HEK293 (cell line): Measurements from ENCODE around the gene LRP1.

Experiments
- CTCF ChIA-PET: fragments of 350-600 bp; formaldehyde crosslinking; extraction: SDS; loops from one replicate; lab custom pipeline; 2021; ENCODE audit warnings: antibody characterized with exemption; lab: Yijun Ruan, JAX
- POLR2A ChIA-PET: fragments of 300-600 bp; formaldehyde crosslinking; extraction: SDS; loops from one replicate; lab custom pipeline; 2020; ENCODE audit warnings: antibody characterized with exemption, inconsistent platforms; lab: Yijun Ruan, JAX
- H3K27ac ChIP-seq: fragments of 200-500 bp; sonication (Bioruptor generic); 2 replicates; pipeline ENCODE4 v1.5.1; 2014; ENCODE audit warnings: low read depth, low read length, control low read depth, inconsistent platforms; ENCODE audit errors: extremely low read depth
- H3K36me3 ChIP-seq, 2 experiments: fragments of 200-500 bp in 1 of 2; sonication (Bioruptor generic) in 1 of 2; 1 replicate in 1 of 2; 2 replicates in 1 of 2; pipeline ENCODE4 v1.5.1; 2014 to 2017; ENCODE audit warnings: inconsistent platforms in 2 of 2, low read length in 2 of 2; ENCODE audit not compliant: control insufficient read depth in 2 of 2, insufficient read depth in 1 of 2
- H3K4me1 ChIP-seq: fragments of 200-500 bp; sonication (Bioruptor generic); 2 replicates; pipeline ENCODE4 v1.5.1; 2014; ENCODE audit warnings: mild to moderate bottlenecking, low read length, inconsistent platforms; ENCODE audit not compliant: control insufficient read depth, insufficient read depth
- H3K4me3 ChIP-seq: 2 replicates; pipeline ENCODE4 v1.5.1; 2011; ENCODE audit warnings: low read depth, mild to moderate bottlenecking, control low read depth, low read length, moderate library complexity
- H3K9me3 ChIP-seq: fragments of 200-500 bp; sonication (Bioruptor generic); 2 replicates; pipeline ENCODE4 v1.5.1; 2014; ENCODE audit warnings: low read depth, low read length, inconsistent platforms; ENCODE audit not compliant: control insufficient read depth, insufficient read depth
- GLI4 ChIP-seq: fragments of 450-650 bp; formaldehyde crosslinking; IDR thresholded peaks from 2 replicates; pipeline ENCODE4 v1.5.1; 2016; ENCODE audit warnings: missing biosample characterization, missing genetic modification characterization
- INSM2 ChIP-seq: fragments of 450-650 bp; formaldehyde crosslinking; IDR thresholded peaks from 2 replicates; pipeline ENCODE4 v1.5.1; 2016; ENCODE audit warnings: missing biosample characterization, missing genetic modification characterization
- KLF1 ChIP-seq: fragments of 450-650 bp; formaldehyde crosslinking; IDR thresholded peaks from 2 replicates; pipeline ENCODE4 v1.5.1; 2016; ENCODE audit warnings: missing biosample characterization, missing genetic modification characterization
- KLF16 ChIP-seq: fragments of 450-650 bp; formaldehyde crosslinking; IDR thresholded peaks from 2 replicates; pipeline ENCODE4 v1.5.1; 2017; ENCODE audit warnings: missing biosample characterization, missing genetic modification characterization
- PRDM6 ChIP-seq: fragments of 450-650 bp; formaldehyde crosslinking; IDR thresholded peaks from 2 replicates; pipeline ENCODE4 v1.5.1; 2017; ENCODE audit warnings: missing biosample characterization, missing genetic modification characterization
- RBAK ChIP-seq: fragments of 450-650 bp; formaldehyde crosslinking; IDR thresholded peaks from 2 replicates; pipeline ENCODE4 v1.5.1; 2016; ENCODE audit warnings: missing biosample characterization, missing genetic modification characterization
- WT1 ChIP-seq: fragments of 450-650 bp; formaldehyde crosslinking; IDR thresholded peaks from 2 replicates; pipeline ENCODE4 v1.5.1; 2016; ENCODE audit warnings: missing biosample characterization, missing genetic modification characterization
- ZNF274 ChIP-seq, 2 experiments: fragments of 200-500 bp in 1 of 2; fragments of 450-650 bp in 1 of 2; sonication (Bioruptor generic) in 1 of 2; formaldehyde crosslinking in 1 of 2; IDR thresholded peaks; 2 replicates each; pipeline versions ENCODE4 v1.5.1 to v1.6.1; 2014 to 2016; ENCODE audit warnings: borderline replicate concordance in 1 of 2, inconsistent platforms in 1 of 2, low read length in 1 of 2, missing biosample characterization in 1 of 2, missing genetic modification characterization in 1 of 2
- ZNF292 ChIP-seq: fragments of 450-650 bp; formaldehyde crosslinking; IDR thresholded peaks from 2 replicates; pipeline ENCODE4 v1.5.1; 2016; ENCODE audit warnings: low read depth, missing biosample characterization, missing genetic modification characterization, borderline replicate concordance
- ZNF391 ChIP-seq: fragments of 450-650 bp; formaldehyde crosslinking; IDR thresholded peaks from 2 replicates; pipeline ENCODE4 v1.5.1; 2016; ENCODE audit warnings: low read depth, missing biosample characterization, missing genetic modification characterization, borderline replicate concordance
- ZNF404 ChIP-seq: fragments of 450-650 bp; formaldehyde crosslinking; IDR thresholded peaks from 2 replicates; pipeline ENCODE4 v1.5.1; 2017; ENCODE audit warnings: missing biosample characterization, missing genetic modification characterization
- ZNF521 ChIP-seq: fragments of 450-650 bp; formaldehyde crosslinking; IDR thresholded peaks from 2 replicates; pipeline ENCODE4 v1.5.1; 2017; ENCODE audit warnings: missing biosample characterization, mild to moderate bottlenecking, missing genetic modification characterization
- ZNF596 ChIP-seq: fragments of 450-650 bp; IDR thresholded peaks from 2 replicates; pipeline ENCODE4 v1.5.0; 2018; ENCODE audit warnings: missing biosample characterization, mild to moderate bottlenecking, missing genetic modification characterization, moderate library complexity
- ZNF600 ChIP-seq: fragments of 450-650 bp; formaldehyde crosslinking; IDR thresholded peaks from 2 replicates; pipeline ENCODE4 v1.5.1; 2016; ENCODE audit warnings: missing biosample characterization, missing genetic modification characterization
- ZNF610 ChIP-seq: fragments of 450-650 bp; formaldehyde crosslinking; IDR thresholded peaks from 2 replicates; pipeline ENCODE4 v1.5.1; 2016; ENCODE audit warnings: missing biosample characterization, missing genetic modification characterization, borderline replicate concordance
- ZNF747 ChIP-seq: fragments of 450-650 bp; formaldehyde crosslinking; IDR thresholded peaks from 2 replicates; pipeline ENCODE4 v1.5.1; 2016; ENCODE audit warnings: missing biosample characterization, missing genetic modification characterization
- ZNF776 ChIP-seq: fragments of 450-650 bp; formaldehyde crosslinking; IDR thresholded peaks from 2 replicates; pipeline ENCODE4 v1.5.0; 2017; ENCODE audit warnings: missing biosample characterization, missing genetic modification characterization, borderline replicate concordance
- ZNF777 ChIP-seq: fragments of 450-650 bp; formaldehyde crosslinking; IDR thresholded peaks from 2 replicates; pipeline ENCODE4 v1.5.1; 2017; ENCODE audit warnings: missing biosample characterization, missing genetic modification characterization, borderline replicate concordance
- ZNF837 ChIP-seq: fragments of 450-650 bp; formaldehyde crosslinking; IDR thresholded peaks from 2 replicates; pipeline ENCODE4 v1.5.1; 2016; ENCODE audit warnings: missing biosample characterization, missing genetic modification characterization
- ZSCAN16 ChIP-seq: fragments of 450-650 bp; formaldehyde crosslinking; IDR thresholded peaks from 2 replicates; pipeline ENCODE4 v1.5.1; 2016; ENCODE audit warnings: missing biosample characterization, missing genetic modification characterization

LRP1 gene

DNA sequence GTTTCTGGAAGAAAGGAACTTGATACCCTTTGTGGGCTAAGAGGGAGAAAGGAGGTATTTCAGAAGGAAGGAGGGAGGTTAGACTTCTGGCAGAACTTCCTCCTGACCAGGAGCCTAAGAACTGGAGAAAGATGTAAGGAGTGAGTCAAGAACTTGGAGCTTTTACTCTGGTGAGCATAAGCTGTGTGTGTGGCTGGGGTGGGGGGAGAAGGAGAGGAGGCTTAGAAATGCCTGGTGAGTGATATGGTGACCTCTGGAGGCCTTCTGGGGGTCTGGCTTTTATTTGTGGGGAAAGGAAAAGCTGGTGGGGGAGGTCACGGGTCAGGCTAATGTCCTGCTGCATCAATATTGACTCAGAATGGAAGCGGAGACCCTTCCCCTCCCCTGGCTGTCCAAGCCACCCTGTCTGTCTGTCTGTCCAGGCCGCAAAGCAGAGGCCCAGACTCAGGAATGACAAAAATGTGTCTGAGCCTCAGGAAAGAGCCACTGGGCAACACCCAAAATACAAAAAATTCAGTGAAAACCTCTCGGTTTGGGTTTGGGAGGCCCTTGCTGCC is 4.8 kb downstream of the LRP1 start:
- Histone ChIP-seq H3K4me3 (no peak overlapping the region), H3K36me3 (peaks cover 0 to 4% of the 10 kb centered on the region in 2 experiments; a peak in 1 of 3 replicates)
- POLR2A ChIA-PET: interaction anchor here (0.6 to 0.8 kb wide), 2 partner anchors 12 to 80 kb away, joined by 3 to 4 read pairs; no protein-coding TSS in a partner anchor

DNA sequence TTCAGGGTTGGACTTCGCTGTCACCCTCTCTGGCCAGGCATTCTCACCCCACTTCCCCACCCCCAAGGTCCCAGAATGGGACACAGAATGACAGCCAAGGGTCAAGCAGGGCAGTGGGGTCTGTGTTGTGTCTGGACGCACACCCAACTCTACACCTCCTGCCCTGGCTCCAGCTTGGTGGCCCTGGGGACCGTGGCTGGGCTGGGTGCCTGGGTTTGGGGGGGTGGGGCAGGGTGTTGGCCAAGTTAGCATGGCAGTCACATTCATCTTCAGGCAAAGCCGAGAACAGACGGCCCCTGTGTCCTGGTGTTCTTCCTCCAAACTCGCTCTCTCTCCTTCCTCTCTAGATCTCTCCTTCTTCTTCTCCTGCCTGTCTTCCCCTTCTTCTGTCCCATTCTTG is 5.6 kb downstream of the LRP1 start:
- TF ChIP-seq PRDM6 (no peak), RBAK (tag by site-specific recombination) (no peak), ZNF837 (tag by site-specific recombination) (no peak), ZSCAN16 (tag by site-specific recombination) (no peak), KLF16 (tag by site-specific recombination) (no peak), KLF1 (tag by site-specific recombination) (peak; percentile 39; the same call in 1 of the 2 replicates)
- TF ChIP-seq, all 188 proteins: peak for 1
- no peaks in the 10 kb centered on the region for H3K9me3 ChIP-seq
- POLR2A ChIA-PET: interaction anchor here (0.8 kb wide), 1 partner anchor 13 kb away, joined by 3 read pairs; no protein-coding TSS in a partner anchor
- H3K36me3 ChIP-seq: peaks cover 0 to 11% of the 10 kb centered on the region in 2 experiments; a peak in 1 of 3 replicates
- CTCF ChIA-PET: interaction anchor here (0.8 to 1.4 kb wide), 4 partner anchors 10 to 110 kb away, joined by 3 to 9 read pairs (median 6); no protein-coding TSS in a partner anchor
- no peaks in the 10 kb centered on the region; the same call in 1 of the 2 replicates for H3K4me1 ChIP-seq
- no peak overlapping the region for H3K4me3 ChIP-seq
- H3K27ac ChIP-seq: no peak overlapping the region

More for the DNA sequence above, 4.8 kb downstream of the LRP1 start:
- peaks cover 2% of the 10 kb centered on the region; the same call in 1 of the 2 replicates for H3K4me1 ChIP-seq
- no peak overlapping the region for H3K27ac ChIP-seq
- CTCF ChIA-PET: interaction anchor here (0.6 to 1.5 kb wide), 8 partner anchors 9 to 111 kb away, joined by 3 to 9 read pairs (median 5); partner anchors contain the start of gene STAT6
- H3K9me3 ChIP-seq: no peaks in the 10 kb centered on the region
- TF ChIP-seq GLI4: no peak

DNA sequence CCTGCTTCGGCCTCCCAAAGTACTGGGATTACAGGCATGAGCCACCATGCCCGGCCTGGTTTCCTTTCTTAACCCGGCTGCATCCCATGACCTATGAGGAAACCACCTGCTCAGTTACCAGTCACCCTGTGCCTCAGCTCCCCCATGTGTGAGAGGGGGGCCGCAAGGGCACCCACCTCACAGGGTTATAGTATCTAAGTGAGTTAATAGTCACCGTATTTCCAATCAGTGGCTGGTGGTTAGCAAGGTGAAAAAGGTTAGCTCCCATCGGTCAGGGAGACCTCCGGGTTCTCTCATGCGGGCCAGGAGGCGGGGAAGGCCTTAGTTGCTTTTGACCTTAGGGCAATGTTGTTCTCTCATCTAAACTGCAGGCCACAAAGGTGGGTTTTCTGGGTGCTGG is 6.7 kb downstream of the LRP1 start:
- Histone ChIP-seq H3K27ac (no peak overlapping the region), H3K36me3 (peaks cover 0 to 21% of the 10 kb centered on the region in 2 experiments; a peak in 1 of 3 replicates), H3K4me3 (no peak overlapping the region), H3K4me1 (no peaks in the 10 kb centered on the region; the same call in 1 of the 2 replicates), H3K9me3 (no peaks in the 10 kb centered on the region)
- ChIA-PET POLR2A (interaction anchor here (0.6 kb wide), 1 partner anchor 933 kb away, joined by 5 read pairs; no protein-coding TSS in a partner anchor), CTCF (interaction anchor here (0.6 to 2.7 kb wide), 3 partner anchors 11 to 107 kb away, joined by 3 to 10 read pairs (median 3); no protein-coding TSS in a partner anchor)
- TF ChIP-seq ZNF600 (no peak), ZNF521 (no peak), ZNF776 (tag by site-specific recombination) (no peak), ZNF610 (tag by site-specific recombination) (no peak), ZNF837 (tag by site-specific recombination) (no peak), INSM2 (tag by site-specific recombination) (no peak), ZNF391 (no peak), ZNF777 (tag by site-specific recombination) (no peak), ZNF747 (no peak), ZNF404 (tag by site-specific recombination) (no peak), ZNF274 (IDR thresholded peaks at IDR 0.05; ENCODE audit: low read length) (no peak), ZNF274 (tag by site-specific recombination; IDR thresholded peaks at IDR 0.05; ENCODE audit: borderline replicate concordance) (no peak), ZNF292 (no peak), WT1 (no peak), ZNF596 (no peak)
